AG08396 (cell line): ENCODE measurements around the gene DVL3.
A peak's percentile ranks its signal among the peaks of the same experiment; 100 is the strongest.
"Not testable (repeated sequence)": the region's sequence is repeated elsewhere in the genome, so short reads cannot be mapped to it uniquely, and the experiment has no call there.

ENCODE experiments used
- DNase-seq: peaks from one replicate; pipeline ENCODE4 v3.0.0; 2012; ENCODE audit warnings: low spot score, mixed read lengths

DVL3 gene

DNA sequence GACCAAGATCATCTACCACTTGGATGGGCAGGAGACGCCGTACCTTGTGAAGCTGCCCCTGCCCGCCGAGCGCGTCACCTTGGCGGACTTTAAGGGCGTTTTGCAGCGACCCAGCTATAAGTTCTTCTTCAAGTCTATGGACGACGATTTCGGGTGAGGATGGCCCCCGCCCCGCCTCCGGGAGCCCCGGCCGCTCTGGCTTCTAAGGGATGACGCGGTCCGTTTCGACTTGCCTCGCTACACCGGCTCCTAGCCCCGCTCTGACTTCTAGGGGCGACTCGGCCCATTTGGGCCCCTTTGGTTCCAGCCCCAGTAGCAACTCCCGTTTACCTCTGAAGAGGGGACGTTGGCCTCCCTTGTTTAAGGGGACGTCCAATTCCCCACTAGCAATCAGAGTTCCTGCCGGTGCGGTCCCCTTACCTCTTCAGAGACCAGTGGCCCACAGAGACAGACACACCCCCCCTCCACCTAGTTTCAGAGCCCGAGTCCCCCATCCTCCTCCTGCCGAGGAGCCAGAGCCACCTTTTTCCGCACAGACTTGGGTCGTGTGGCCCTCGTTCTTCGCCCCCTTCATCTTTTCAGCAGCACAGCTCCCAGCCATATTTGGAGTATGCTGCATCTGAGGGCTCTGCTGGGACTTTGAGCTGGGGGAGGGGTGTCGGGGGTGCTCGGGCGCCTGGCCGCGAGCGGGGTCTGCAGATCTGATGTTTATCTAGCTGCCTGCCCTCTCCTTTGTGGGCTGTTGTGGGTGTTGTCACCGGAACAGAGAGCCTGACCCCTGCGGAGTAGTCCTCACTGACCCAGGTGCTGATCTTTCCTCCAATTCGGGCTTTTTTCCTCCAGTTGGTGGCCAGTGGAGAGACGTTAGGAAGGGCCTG, 706 bp downstream of the DVL3 start:
- peak; percentile 47 for DNase-seq

GRCh38 chr3:184156522-184156955, 1.4 kb downstream of the DVL3 start:
- DNase-seq, result peak; percentile 59

GRCh38 chr3:184157206-184157605, 2.0 kb downstream of the DVL3 start:
- no peak for DNase-seq

- no peak for DNase-seq
These were observed 3.2 kb downstream of the DVL3 start for GRCh38 chr3:184158404-184158803.

GRCh38 chr3:184160456-184160855, 5.3 kb downstream of the DVL3 start:
- peak; percentile 55 for DNase-seq

- DNase-seq, result not testable (repeated sequence)
These were observed 7.4 kb downstream of the DVL3 start for GRCh38 chr3:184162571-184163070.

GRCh38 chr3:184164648-184165330, 9.6 kb downstream of the DVL3 start:
- no peak for DNase-seq

DNA sequence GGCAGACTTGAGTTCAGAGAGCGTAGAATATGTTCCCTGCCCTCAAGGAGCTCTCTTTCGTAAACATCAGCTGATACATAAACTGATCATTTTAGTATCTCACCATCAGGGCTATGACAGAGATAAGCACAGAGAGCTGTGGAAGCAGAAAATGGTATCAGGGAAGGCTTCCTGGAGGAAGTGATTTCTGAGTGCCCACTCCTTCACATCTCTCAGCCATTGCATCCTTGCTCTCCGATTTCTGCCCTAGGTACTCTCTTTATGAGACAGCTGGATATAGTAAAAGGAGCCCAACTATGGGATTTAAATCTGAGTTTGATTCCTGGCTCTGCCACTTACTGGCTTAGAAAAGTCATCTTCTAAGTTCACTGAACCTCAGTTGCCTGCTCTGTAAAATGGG, 10.4 kb downstream of the DVL3 start:
- no peak for DNase-seq

- no peak for DNase-seq
These were observed 11.5 kb downstream of the DVL3 start for GRCh38 chr3:184166671-184167070.

- no peak for DNase-seq
These were observed 12.6 kb downstream of the DVL3 start for GRCh38 chr3:184167786-184168185.

- peak; percentile 82 for DNase-seq
These were observed 13.4 kb downstream of the DVL3 start for GRCh38 chr3:184168363-184169120.

DNA sequence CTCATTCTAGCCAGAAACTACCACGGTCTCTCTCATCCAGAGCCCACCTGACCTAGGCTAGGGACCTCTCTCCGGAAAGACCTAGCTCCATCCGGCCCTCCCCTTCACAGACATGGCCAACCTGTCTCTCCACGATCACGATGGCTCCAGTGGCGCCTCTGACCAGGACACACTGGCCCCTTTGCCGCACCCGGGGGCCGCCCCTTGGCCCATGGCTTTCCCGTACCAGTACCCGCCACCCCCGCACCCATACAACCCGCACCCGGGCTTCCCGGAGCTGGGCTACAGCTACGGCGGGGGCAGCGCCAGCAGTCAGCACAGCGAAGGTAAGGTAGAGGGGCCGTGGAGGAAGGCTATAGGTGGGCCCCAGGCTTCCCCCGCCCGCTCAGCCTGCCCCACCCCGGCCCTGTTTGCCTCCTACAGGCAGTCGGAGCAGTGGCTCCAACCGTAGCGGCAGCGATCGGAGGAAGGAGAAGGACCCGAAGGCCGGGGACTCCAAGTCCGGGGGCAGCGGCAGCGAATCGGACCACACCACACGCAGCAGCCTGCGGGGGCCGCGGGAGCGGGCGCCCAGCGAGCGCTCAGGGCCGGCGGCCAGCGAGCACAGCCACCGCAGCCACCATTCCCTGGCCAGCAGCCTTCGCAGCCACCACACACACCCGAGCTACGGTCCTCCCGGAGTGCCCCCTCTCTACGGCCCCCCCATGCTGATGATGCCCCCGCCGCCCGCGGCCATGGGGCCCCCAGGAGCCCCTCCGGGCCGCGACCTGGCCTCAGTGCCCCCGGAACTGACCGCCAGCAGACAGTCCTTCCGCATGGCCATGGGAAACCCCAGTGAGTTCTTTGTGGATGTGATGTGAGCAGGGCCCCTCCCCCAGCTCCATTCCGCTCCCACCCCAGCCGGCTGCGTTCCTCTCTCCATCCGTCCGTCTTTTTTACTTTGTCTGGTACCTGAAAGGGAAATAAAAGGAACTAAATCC, 15.0 kb downstream of the DVL3 start:
- no peak for DNase-seq

DNA sequence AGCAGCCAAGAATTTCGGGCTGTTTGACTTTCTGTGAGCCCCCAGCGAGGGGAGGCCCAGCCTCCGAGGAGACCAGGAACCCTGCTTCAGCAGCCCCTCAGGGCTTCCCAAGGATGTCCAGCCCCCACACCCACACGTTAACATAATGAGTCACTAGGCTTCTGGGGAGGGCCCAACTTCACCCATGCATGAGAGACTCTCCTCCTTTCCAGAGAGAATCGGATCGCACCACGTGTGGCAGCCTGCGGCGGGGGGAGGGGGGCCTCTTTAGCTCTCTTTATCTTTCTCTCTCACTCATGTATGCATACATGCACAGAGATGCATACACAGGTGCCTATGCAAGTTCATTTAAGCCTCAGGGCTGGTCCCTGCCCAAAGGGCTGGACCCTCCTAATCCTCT, 16.4 kb downstream of the DVL3 start:
- DNase-seq, result peak; percentile 48

GRCh38 chr3:184172681-184173373, 17.6 kb downstream of the DVL3 start:
- DNase-seq, result peak; percentile 63

DNA sequence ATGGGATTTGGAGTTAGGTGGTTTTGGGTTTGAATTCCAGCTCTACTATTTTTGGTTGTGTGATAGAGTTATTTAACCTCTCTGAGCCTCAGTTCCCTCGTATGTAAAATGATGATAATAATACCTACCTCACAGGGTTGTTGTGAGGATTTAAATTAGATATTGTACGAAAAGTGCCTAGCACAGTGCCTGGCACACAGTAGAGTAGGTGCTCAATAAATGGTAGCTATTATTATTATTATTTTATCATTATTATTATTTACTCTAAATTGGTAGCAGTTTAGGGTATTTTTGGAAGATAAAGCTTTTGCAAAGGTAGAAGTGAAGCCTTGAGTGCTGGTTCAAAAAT, 18.2 kb downstream of the DVL3 start:
- DNase-seq, result no peak

- no peak for DNase-seq
These were observed 19.1 kb downstream of the DVL3 start for GRCh38 chr3:184174284-184174645.

- DNase-seq, result peak; percentile 96
These were observed 19.7 kb downstream of the DVL3 start, which contains the start of gene AP2M1 for GRCh38 chr3:184174646-184175492. Gene AP2M1 (plus strand): TSS chr3:184174855. CDS start chr3:184176994, 2,139 bp downstream.

DNA sequence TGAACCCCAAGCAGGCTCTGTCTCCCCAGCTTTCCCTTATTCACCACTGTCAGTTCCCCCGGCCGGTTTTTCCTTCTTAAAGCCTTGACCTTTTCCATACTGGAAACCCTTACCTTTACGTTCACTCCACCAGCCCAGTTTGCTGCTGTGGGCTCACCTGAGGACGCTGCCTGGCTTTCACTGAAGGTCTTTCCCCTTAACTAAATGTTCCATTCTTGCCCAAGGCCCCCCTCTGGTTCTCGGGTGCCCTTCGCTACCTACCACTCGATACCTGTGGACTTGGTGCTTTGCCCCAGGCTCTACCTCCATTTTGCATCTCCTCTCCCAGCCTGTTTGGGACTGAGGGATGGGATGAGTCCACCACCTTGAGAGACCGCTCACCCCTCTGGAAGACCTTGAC, 20.3 kb downstream of the DVL3 start:
- no peak for DNase-seq

- DNase-seq, result no peak
These were observed 20.8 kb downstream of the DVL3 start for GRCh38 chr3:184175981-184176376.
